ENCODE measurements around the gene GINM1. TPM values are rescaled to one million over a fixed set of nuclear protein-coding genes. Genes with fewer than 3 reads are reported as not detected.

Gene GINM1
- total RNA-seq, 1 donor from 2014 or later: 49.5 TPM

GRCh38 chr6:149592983-149593382, 26.8 kb downstream of the GINM1 start:
- no peak for DNase-seq (ENCODE audit: extremely low read depth, low read depth, low spot score)

- no peak for DNase-seq (ENCODE audit: extremely low read depth, low read depth, low spot score)
Measured at GRCh38 chr6:149593408-149593807, 27.2 kb downstream of the GINM1 start.

- DNase-seq (ENCODE audit: extremely low read depth, low read depth, low spot score): no peak
Measured at GRCh38 chr6:149600508-149600907, 34.3 kb downstream of the GINM1 start.

GRCh38 chr6:149608381-149608982, 42.3 kb downstream of the GINM1 start:
- DNase-seq (ENCODE audit: extremely low read depth, low read depth, low spot score): no peak

GRCh38 chr6:149614337-149614736, 48.2 kb downstream of the GINM1 start:
- DNase-seq (ENCODE audit: extremely low read depth, low read depth, low spot score): no peak

GRCh38 chr6:149615805-149616204, 49.6 kb downstream of the GINM1 start:
- no peak for DNase-seq (ENCODE audit: extremely low read depth, low read depth, low spot score)

GRCh38 chr6:149627672-149628071, 61.5 kb downstream of the GINM1 start:
- no peak for DNase-seq (ENCODE audit: extremely low read depth, low read depth, low spot score)

- DNase-seq (ENCODE audit: extremely low read depth, low read depth, low spot score): no peak
Measured at GRCh38 chr6:149628875-149629510, 62.8 kb downstream of the GINM1 start.

GRCh38 chr6:149634315-149634714, 68.1 kb downstream of the GINM1 start:
- DNase-seq (ENCODE audit: extremely low read depth, low read depth, low spot score): no peak

- no peak for DNase-seq (ENCODE audit: extremely low read depth, low read depth, low spot score)
Measured at GRCh38 chr6:149636124-149636523, 69.9 kb downstream of the GINM1 start.

Other genes with a start within 250 kb of the GINM1 start
- gene TAB2, start 248.7 kb upstream of the GINM1 start, total RNA-seq: 26.4 and 49.8 TPM in 2 replicates
- 1.4 and 1.9 TPM in 2 replicates for gene SUMO4, start 166.1 kb upstream of the GINM1 start, total RNA-seq
- gene ZC3H12D, start 81.4 kb upstream of the GINM1 start, total RNA-seq: not detected in 2 replicates
- 21.6 and 27.6 TPM in 2 replicates for gene PPIL4, start 20.3 kb upstream of the GINM1 start, total RNA-seq
- gene KATNA1, start 82.3 kb downstream of the GINM1 start, total RNA-seq: 16.1 and 18.8 TPM in 2 replicates
- 18.6 and 32.1 TPM in 2 replicates for gene LATS1, start 151.7 kb downstream of the GINM1 start, total RNA-seq
- gene NUP43, start 180.2 kb downstream of the GINM1 start, total RNA-seq: 13.9 and 22.4 TPM in 2 replicates
- 94.4 and 101 TPM in 2 replicates for gene PCMT1, start 183.4 kb downstream of the GINM1 start, total RNA-seq